Measurements from ENCODE around the gene TFIP11.

GRCh38 chr22:26453216-26453615, 59.1 kb downstream of the TFIP11 start:
- TF ChIP-seq CTCF (conservative IDR thresholded peaks at IDR 0.05; ENCODE audit: low read length) (no peak), EZH2phosphoT487 (IDR thresholded peaks at IDR 0.05; ENCODE audit: borderline replicate concordance) (no peak)

Measured in Loucy (cell line).